Prostate gland (tissue), 2 donors: ENCODE measurements around the gene NFATC1.

Experiments
- CTCF ChIP-seq, 4 experiments: fragments of 200-600 bp in 2 of 4; fragments of 450-650 bp in 2 of 4; sonication (generic) in 2 of 4; IDR thresholded peaks; 1 replicate in 3 of 4; 2 replicates in 1 of 4; pipeline ENCODE4 v1.5.1; 2016 to 2019; ENCODE audit warnings: antibody characterized with exemption in 4 of 4, mild to moderate bottlenecking in 2 of 4, moderate library complexity in 2 of 4
- POLR2A ChIP-seq: fragments of 450-650 bp; IDR thresholded peaks from one replicate; pipeline ENCODE4 v1.6.1; 2016; ENCODE audit warnings: antibody characterized with exemption, mild to moderate bottlenecking
- POLR2AphosphoS5 ChIP-seq: sonication (generic); formaldehyde crosslinking; IDR thresholded peaks from one replicate; pipeline ENCODE4 v1.6.1; 2017; ENCODE audit warnings: antibody characterized with exemption

GRCh38 chr18:79518683-79519128 is 123.0 kb downstream of the NFATC1 start:
- TF ChIP-seq CTCF (IDR thresholded peaks at IDR 0.05) (no peak), POLR2A (no peak), POLR2AphosphoS5 (no peak)
